CD14-positive monocyte (primary cell): ENCODE measurements around the gene C19orf85. TPM values are rescaled to one million over a fixed set of nuclear protein-coding genes. Genes with fewer than 3 reads are reported as not detected.

Experiments used
- DNase-seq, 3 donors: peaks; one replicate each; pipeline ENCODE4 v3.0.0-alpha.2; 2011 to 2022
- H2AFZ ChIP-seq: 2 replicates; pipeline ENCODE4 v1.6.0; 2012; ENCODE audit warnings: mild to moderate bottlenecking, low read depth, low read length, inconsistent platforms; ENCODE audit not compliant: insufficient read depth, poor library complexity, severe bottlenecking
- H3K27ac ChIP-seq, 2 donors: 1 replicate in 1 of 2; 2 replicates in 1 of 2; pipeline ENCODE4 v1.5.1; 2012 to 2013; ENCODE audit warnings: low read length in 2 of 2, control low read depth in 1 of 2, inconsistent platforms in 1 of 2, low read depth in 1 of 2, mild to moderate bottlenecking in 1 of 2
- H3K27me3 ChIP-seq, 2 donors: one replicate each; pipeline versions ENCODE4 v1.6.0 to v1.6.1; 2011 to 2013; ENCODE audit warnings: low read length in 2 of 2; ENCODE audit not compliant: control insufficient read depth in 2 of 2, insufficient read depth in 2 of 2
- H3K36me3 ChIP-seq, 2 donors: replicated peaks in 1 of 2; 1 replicate in 1 of 2; 2 replicates in 1 of 2; pipeline versions ENCODE4 v1.5.1 to v1.6.1; 2012 to 2013; ENCODE audit warnings: low read length in 2 of 2, control low read depth in 1 of 2, inconsistent platforms in 1 of 2, mild to moderate bottlenecking in 1 of 2; ENCODE audit not compliant: insufficient read depth in 2 of 2, control insufficient read depth in 1 of 2
- H3K4me1 ChIP-seq, 2 donors: 1 replicate in 1 of 2; 2 replicates in 1 of 2; pipeline versions ENCODE4 v1.5.1 to v1.6.1; 2012 to 2013; ENCODE audit warnings: low read length in 2 of 2, control low read depth in 1 of 2, inconsistent platforms in 1 of 2, mild to moderate bottlenecking in 1 of 2, moderate library complexity in 1 of 2; ENCODE audit not compliant: insufficient read depth in 2 of 2, control insufficient read depth in 1 of 2
- H3K4me2 ChIP-seq: replicated peaks from 2 replicates; pipeline ENCODE3; 2012; ENCODE audit warnings: low read length, moderate library complexity, mild to moderate bottlenecking; ENCODE audit not compliant: poor library complexity, severe bottlenecking; ENCODE audit errors: extremely low read depth
- H3K4me3 ChIP-seq, 3 experiments: fragments of 200-600 bp in 1 of 3; sonication (generic) in 1 of 3; replicated peaks in 1 of 3; 1 replicate in 2 of 3; 2 replicates in 1 of 3; pipeline ENCODE4 v1.5.1; 2011 to 2013; ENCODE audit warnings: low read length in 3 of 3, mild to moderate bottlenecking in 3 of 3, control low read depth in 2 of 3, low read depth in 2 of 3, inconsistent platforms in 1 of 3, moderate library complexity in 1 of 3
- H3K79me2 ChIP-seq: 2 replicates; pipeline ENCODE4 v1.6.0; 2012; ENCODE audit warnings: mild to moderate bottlenecking, control low read depth, inconsistent platforms, low read length, moderate library complexity; ENCODE audit not compliant: insufficient read depth
- H3K9ac ChIP-seq: 2 replicates; pipeline ENCODE4 v1.6.0; 2017; ENCODE audit warnings: low read length, mild to moderate bottlenecking; ENCODE audit not compliant: insufficient read depth, poor library complexity, severe bottlenecking
- H3K9me3 ChIP-seq, 2 donors: replicated peaks in 1 of 2; 1 replicate in 1 of 2; 2 replicates in 1 of 2; pipeline versions ENCODE4 v1.5.1 to v1.6.1; 2012 to 2013; ENCODE audit warnings: low read length in 2 of 2, control low read depth in 1 of 2; ENCODE audit not compliant: control insufficient read depth in 1 of 2, insufficient read depth in 1 of 2
- H4K20me1 ChIP-seq: 2 replicates; pipeline ENCODE4 v1.6.0; 2012; ENCODE audit warnings: mild to moderate bottlenecking, low read length, control low read depth, moderate library complexity; ENCODE audit not compliant: insufficient read depth
- H3K27ac Mint-ChIP-seq, 7 donors: one replicate each; pipeline ENCODE4 v1.8.0; 2020; ENCODE audit warnings: mild to moderate bottlenecking in 7 of 7, mixed read lengths in 7 of 7, moderate library complexity in 6 of 7, inconsistent platforms in 2 of 7
- H3K27me3 Mint-ChIP-seq, 3 donors: one replicate each; pipeline ENCODE4 v1.8.0; 2021 to 2022; ENCODE audit warnings: low read depth in 3 of 3, mild to moderate bottlenecking in 3 of 3, mixed read lengths in 3 of 3, moderate library complexity in 3 of 3, inconsistent platforms in 1 of 3
- H3K36me3 Mint-ChIP-seq, 2 donors: one replicate each; pipeline ENCODE4 v1.8.0; 2020; ENCODE audit warnings: mixed read lengths in 2 of 2, inconsistent platforms in 1 of 2, mild to moderate bottlenecking in 1 of 2
- H3K4me1 Mint-ChIP-seq: one replicate; pipeline ENCODE4 v1.8.0; 2020; ENCODE audit warnings: mild to moderate bottlenecking, mixed read lengths
- H3K4me3 Mint-ChIP-seq, 2 donors: one replicate each; pipeline ENCODE4 v1.8.0; 2020; ENCODE audit warnings: mild to moderate bottlenecking in 2 of 2, mixed read lengths in 2 of 2, moderate library complexity in 1 of 2
- H3K9me3 Mint-ChIP-seq, 7 donors: one replicate each; pipeline ENCODE4 v1.8.0; 2020 to 2022; ENCODE audit warnings: mixed read lengths in 7 of 7, mild to moderate bottlenecking in 6 of 7, moderate library complexity in 6 of 7, inconsistent platforms in 2 of 7
- WGBS: methylation state at CpG from one replicate; pipeline ENCODE4 v1.1.5; 2013; ENCODE audit warnings: missing lambda C conversion rate; ENCODE audit not compliant: insufficient coverage; 5-methylcytosine and 5-hydroxymethylcytosine counted together
- intact Hi-C, 2 donors: fragments of 100-400 bp; cut with micrococcal nuclease; formaldehyde crosslinking; loops; one replicate each; pipeline versions ENCODE4 v1.15.0 to v1.15.1; 2023
- polyA plus RNA-seq, 3 donors: library from polyadenylated mRNA; depleted of rRNA in 1 of 3; unstranded in 2 of 3; stranded (reverse) in 1 of 3; fragments of 300-500 nt in 2 of 3; fragments of >200 nt in 1 of 3; fragmentation: Illumina TruSeq in 2 of 3; gene quantifications; 1 replicate in 2 of 3; 2 replicates in 1 of 3; pipeline ENCODE4 v1.2.3, GENCODE V29; 2012 to 2021
- TF ChIP-seq, protein P1 (sequence below): fragments of 200-600 bp; IDR thresholded peaks from one replicate; pipeline ENCODE4 v1.8.0; 2022; ENCODE audit warnings: antibody characterized with exemption, mild to moderate bottlenecking

Gene C19orf85
- polyA plus RNA-seq, 3 donors = not detected

DNA sequence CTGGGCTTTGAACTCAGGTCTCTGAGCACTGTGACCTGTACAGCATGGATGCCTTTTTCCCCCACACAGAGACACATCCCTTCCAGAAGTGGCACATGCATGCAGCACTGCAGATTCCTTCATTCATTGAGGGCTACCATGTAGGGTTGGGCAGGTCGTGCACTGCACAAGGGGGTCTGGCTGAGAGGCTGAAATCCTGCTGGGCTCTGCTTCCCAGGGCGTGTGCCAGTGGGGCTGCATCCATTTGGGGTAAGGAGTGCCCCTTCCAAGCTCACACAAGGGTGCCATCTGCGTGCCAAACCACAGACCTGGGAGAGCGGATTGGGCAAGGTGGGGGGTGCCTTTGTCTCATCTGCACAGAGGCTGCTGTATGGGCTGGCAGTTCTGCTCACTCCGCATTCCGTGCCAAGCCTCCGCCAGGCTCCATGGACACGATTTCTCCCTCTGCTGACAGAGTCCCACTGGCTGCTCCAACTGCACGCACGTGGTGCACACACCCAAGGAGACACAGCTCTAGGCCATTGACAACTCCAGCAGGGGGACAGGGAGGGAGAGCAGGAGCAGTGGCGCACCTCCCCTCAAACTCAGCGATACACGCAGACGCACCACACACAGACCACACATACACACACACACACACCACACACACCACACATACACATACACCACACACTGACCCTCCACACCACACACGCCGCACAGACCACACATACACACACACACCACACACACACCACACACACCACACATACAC is 17.0 kb downstream of the C19orf85 start:
- H4K20me1 ChIP-seq = no peaks in the 10 kb centered on the region
- H3K4me3 ChIP-seq = no peak overlapping the region
- Mint-ChIP-seq H3K27ac (no peak overlapping the region), H3K36me3 (peaks cover 2 to 3% of the 10 kb centered on the region in 2 donors), H3K4me3 (no peak overlapping the region), H3K9me3 (peaks cover 0 to 20% (median 8%) of the 10 kb centered on the region in 7 donors), H3K4me1 (peaks cover 8% of the 10 kb centered on the region), H3K27me3 (peaks cover 23 to 58% (median 49%) of the 10 kb centered on the region in 3 donors)
- no peak for DNase-seq
- H3K4me2 ChIP-seq = no peak overlapping the region
- intact Hi-C loops = no loop called here
- H2AFZ ChIP-seq = no peak overlapping the region
- peaks cover 23 to 72% of the 10 kb centered on the region in 2 donors for H3K27me3 ChIP-seq
- peaks cover 0 to 20% of the 10 kb centered on the region in 2 donors for H3K9me3 ChIP-seq
- H3K79me2 ChIP-seq = no peaks in the 10 kb centered on the region
- H3K36me3 ChIP-seq = no peaks in the 10 kb centered on the region
- H3K27ac ChIP-seq = no peak overlapping the region
- WGBS = 49% methylated on average over 9 of the region's 16 CpGs
- no peak overlapping the region for H3K9ac ChIP-seq
- peaks cover 5 to 7% of the 10 kb centered on the region in 2 donors for H3K4me1 ChIP-seq
- TF ChIP-seq, protein P1, sequence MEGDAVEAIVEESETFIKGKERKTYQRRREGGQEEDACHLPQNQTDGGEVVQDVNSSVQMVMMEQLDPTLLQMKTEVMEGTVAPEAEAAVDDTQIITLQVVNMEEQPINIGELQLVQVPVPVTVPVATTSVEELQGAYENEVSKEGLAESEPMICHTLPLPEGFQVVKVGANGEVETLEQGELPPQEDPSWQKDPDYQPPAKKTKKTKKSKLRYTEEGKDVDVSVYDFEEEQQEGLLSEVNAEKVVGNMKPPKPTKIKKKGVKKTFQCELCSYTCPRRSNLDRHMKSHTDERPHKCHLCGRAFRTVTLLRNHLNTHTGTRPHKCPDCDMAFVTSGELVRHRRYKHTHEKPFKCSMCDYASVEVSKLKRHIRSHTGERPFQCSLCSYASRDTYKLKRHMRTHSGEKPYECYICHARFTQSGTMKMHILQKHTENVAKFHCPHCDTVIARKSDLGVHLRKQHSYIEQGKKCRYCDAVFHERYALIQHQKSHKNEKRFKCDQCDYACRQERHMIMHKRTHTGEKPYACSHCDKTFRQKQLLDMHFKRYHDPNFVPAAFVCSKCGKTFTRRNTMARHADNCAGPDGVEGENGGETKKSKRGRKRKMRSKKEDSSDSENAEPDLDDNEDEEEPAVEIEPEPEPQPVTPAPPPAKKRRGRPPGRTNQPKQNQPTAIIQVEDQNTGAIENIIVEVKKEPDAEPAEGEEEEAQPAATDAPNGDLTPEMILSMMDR = no peak

DNA sequence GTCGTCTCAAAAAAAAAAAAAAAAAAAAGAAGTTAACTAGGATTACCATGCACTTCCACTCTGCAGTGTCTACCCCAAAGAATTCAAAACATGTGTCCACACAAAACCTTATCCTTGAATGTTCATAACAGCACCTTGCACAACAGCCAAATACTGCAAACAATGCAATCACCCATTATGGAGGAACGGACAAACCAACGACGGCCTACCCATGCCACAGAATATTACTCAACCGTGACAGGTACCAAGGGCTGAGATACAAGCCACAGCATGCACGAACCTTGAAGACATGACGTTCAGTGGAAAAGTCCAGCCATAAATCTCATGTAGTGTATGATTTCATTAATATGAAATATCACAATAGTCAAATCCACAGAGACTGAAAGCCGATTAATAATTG is 18.5 kb downstream of the C19orf85 start:
- Histone ChIP-seq H3K36me3 (no peaks in the 10 kb centered on the region), H3K4me3 (no peak overlapping the region), H3K9me3 (peaks cover 0 to 15% of the 10 kb centered on the region in 2 donors), H3K4me1 (peaks cover 10 to 12% of the 10 kb centered on the region in 2 donors), H2AFZ (no peak overlapping the region), H3K79me2 (no peaks in the 10 kb centered on the region), H3K4me2 (no peak overlapping the region), H3K27ac (no peak overlapping the region), H4K20me1 (no peaks in the 10 kb centered on the region), H3K27me3 (peaks cover 23 to 70% of the 10 kb centered on the region in 2 donors), H3K9ac (no peak overlapping the region)
- Mint-ChIP-seq H3K27ac (no peak overlapping the region), H3K4me1 (peaks cover 11% of the 10 kb centered on the region), H3K4me3 (peak overlapping the region in 1 of 2 donors; percentile 69), H3K27me3 (peaks cover 22 to 58% (median 52%) of the 10 kb centered on the region in 3 donors), H3K36me3 (peaks cover 5% of the 10 kb centered on the region in 2 donors), H3K9me3 (peaks cover 0 to 22% (median 9%) of the 10 kb centered on the region in 7 donors)
- TF ChIP-seq, protein P1 = no peak
- intact Hi-C loops = no loop called here
- no peak for DNase-seq
- 44% methylated on average over 4 of the region's 8 CpGs for WGBS
